Ramos (cell line): Measurements from ENCODE around the gene SLPI.

Experiments used
- in situ Hi-C: fragments of 300-500 bp; cut with MboI; formaldehyde crosslinking; loops from one replicate; pipeline ENCODE4 v1.14.3; 2022; ENCODE audit warnings: low sequenced_read_pairs; ENCODE audit not compliant: unreplicated experiment

The SLPI gene

GRCh38 chr20:45279992-45280391 is 25.6 kb upstream of the SLPI start:
- in situ Hi-C loops = no loop called here

- in situ Hi-C loops = no loop called here
Measured at GRCh38 chr20:45275338-45275737, 21.0 kb upstream of the SLPI start.

GRCh38 chr20:45269754-45270270 is 15.4 kb upstream of the SLPI start:
- in situ Hi-C loops = no loop called here

GRCh38 chr20:45269056-45269455 is 14.7 kb upstream of the SLPI start:
- in situ Hi-C loops = no loop called here

- in situ Hi-C loops = no loop called here
Measured at GRCh38 chr20:45268531-45268930, 14.2 kb upstream of the SLPI start.

- in situ Hi-C loops = no loop called here
Measured at GRCh38 chr20:45266977-45267376, 12.6 kb upstream of the SLPI start.

- in situ Hi-C loops = no loop called here
Measured at GRCh38 chr20:45263556-45264266, 9.3 kb upstream of the SLPI start.

GRCh38 chr20:45258664-45259063 is 4.3 kb upstream of the SLPI start:
- in situ Hi-C loops = no loop called here

- in situ Hi-C loops = no loop called here
Measured at GRCh38 chr20:45258259-45258658, 3.9 kb upstream of the SLPI start.

- in situ Hi-C loops = no loop called here
Measured at GRCh38 chr20:45257711-45258110, 3.3 kb upstream of the SLPI start.

- in situ Hi-C loops = no loop called here
Measured at GRCh38 chr20:45257161-45257560, 2.8 kb upstream of the SLPI start.

GRCh38 chr20:45253261-45253660 is 1.1 kb downstream of the SLPI start:
- in situ Hi-C loops = no loop called here

- in situ Hi-C loops = no loop called here
Measured at GRCh38 chr20:45251884-45252560, 2.3 kb downstream of the SLPI start.

- in situ Hi-C loops = no loop called here
Measured at GRCh38 chr20:45248609-45249008, 5.8 kb downstream of the SLPI start.

GRCh38 chr20:45247865-45248264 is 6.5 kb downstream of the SLPI start:
- in situ Hi-C loops = no loop called here

- in situ Hi-C loops = no loop called here
Measured at GRCh38 chr20:45246109-45246508, 8.3 kb downstream of the SLPI start.

- in situ Hi-C loops = no loop called here
Measured at GRCh38 chr20:45238139-45238538, 16.2 kb downstream of the SLPI start.

GRCh38 chr20:45235995-45236394 is 18.4 kb downstream of the SLPI start:
- in situ Hi-C loops = no loop called here

GRCh38 chr20:45230631-45231030 is 23.7 kb downstream of the SLPI start:
- in situ Hi-C loops = no loop called here

GRCh38 chr20:45229264-45230056 is 24.9 kb downstream of the SLPI start:
- in situ Hi-C loops = no loop called here

- in situ Hi-C loops = no loop called here
Measured at GRCh38 chr20:45226287-45226686, 28.1 kb downstream of the SLPI start.
